Measurements from ENCODE around the gene MYOZ3. TPM values are rescaled to one million over a fixed set of nuclear protein-coding genes. Genes with fewer than 3 reads are reported as not detected.

The MYOZ3 gene
- total and polyA plus RNA-seq, 7 donors: 3.0 to 110 (median 29.7) TPM

- Histone ChIP-seq H3K4me1 (peaks cover 78% of the 10 kb centered on the region), H3K4me3 (no peak overlapping the region), H3K9me3 (no peaks in the 10 kb centered on the region), H3K36me3 (ENCODE audit: insufficient read depth in 1 of 2, low read depth in 1 of 2) (no peaks in the 10 kb centered on the region), H3K27ac (peak overlapping the region; percentile 89), H3K27me3 (ENCODE audit: insufficient read depth in 3 of 3, low read length in 2 of 3) (no peaks in the 10 kb centered on the region)
- no peak for ATAC-seq
- intact Hi-C loops (cut with DNase I): no loop called here
- no peak for TF ChIP-seq CTCF (IDR thresholded peaks at IDR 0.05)
- DNase-seq: no peak
- WGBS, 3 donors: 65 to 78% (median 66%) methylated on average over 6 of the region's 6 CpGs
Measured at GRCh38 chr5:150638488-150639376, 22.3 kb upstream of the MYOZ3 start.

DNA sequence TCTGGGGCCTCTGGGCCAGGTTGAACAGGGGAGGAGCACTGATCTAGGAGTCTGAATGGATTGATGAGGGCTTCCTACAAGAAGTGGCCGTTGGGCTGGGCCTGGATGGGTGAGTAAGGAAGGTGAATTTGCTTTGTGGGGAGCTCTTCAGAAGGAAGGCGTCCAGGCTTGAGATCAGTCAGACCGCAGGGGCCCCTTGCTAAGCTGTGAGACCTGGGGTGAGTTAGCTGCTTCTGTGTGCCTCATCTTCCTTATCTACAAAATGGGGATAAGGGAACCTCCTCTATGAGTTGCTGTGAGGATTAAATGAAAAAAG lies 21.7 kb upstream of the MYOZ3 start:
- Histone ChIP-seq H3K27me3 (ENCODE audit: insufficient read depth in 3 of 3, low read length in 2 of 3) (no peaks in the 10 kb centered on the region), H3K9me3 (no peaks in the 10 kb centered on the region), H3K27ac (peak overlapping the region; percentile 89), H3K4me1 (peaks cover 84% of the 10 kb centered on the region), H3K4me3 (no peak overlapping the region), H3K36me3 (ENCODE audit: insufficient read depth in 1 of 2, low read depth in 1 of 2) (no peaks in the 10 kb centered on the region)
- TF ChIP-seq CTCF (IDR thresholded peaks at IDR 0.05): no peak
- intact Hi-C loops (cut with DNase I): no loop called here
- ATAC-seq: no peak
- DNase-seq: no peak
- 82 to 91% (median 86%) methylated on average over 3 of the region's 3 CpGs for WGBS, 3 donors

DNA sequence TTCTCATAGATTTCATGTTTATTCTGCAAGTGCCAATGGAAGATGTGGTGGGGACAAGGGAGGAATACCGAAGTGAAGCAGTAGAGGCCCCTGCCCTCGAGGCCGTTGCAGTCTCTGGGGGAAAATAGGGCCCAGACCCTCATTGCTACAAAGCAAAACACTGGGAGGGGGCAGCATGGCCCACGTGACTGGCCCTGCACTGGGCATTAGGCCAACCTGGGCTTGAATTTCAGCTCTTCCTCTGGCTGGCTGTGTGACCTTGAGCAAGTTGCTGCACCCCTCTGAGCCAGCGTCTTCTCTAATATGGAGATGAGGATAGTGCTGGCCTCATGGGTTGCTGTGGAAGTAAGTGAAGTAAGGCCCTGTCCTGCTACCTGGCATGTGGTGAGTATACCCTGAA lies 21.3 kb upstream of the MYOZ3 start:
- peak in 1 of 2 donors; percentile 56 for DNase-seq
- no peaks in the 10 kb centered on the region for H3K27me3 ChIP-seq (ENCODE audit: insufficient read depth in 3 of 3, low read length in 2 of 3)
- intact Hi-C loops (cut with DNase I): no loop called here
- WGBS, 3 donors: 32 to 46% (median 33%) methylated on average over 5 of the region's 5 CpGs
- ATAC-seq: no peak
- peak overlapping the region; percentile 89 for H3K27ac ChIP-seq
- peaks cover 88% of the 10 kb centered on the region for H3K4me1 ChIP-seq
- H3K9me3 ChIP-seq: no peaks in the 10 kb centered on the region
- TF ChIP-seq CTCF (IDR thresholded peaks at IDR 0.05): no peak
- peak overlapping the region; percentile 49 for H3K4me3 ChIP-seq
- H3K36me3 ChIP-seq (ENCODE audit: insufficient read depth in 1 of 2, low read depth in 1 of 2): no peaks in the 10 kb centered on the region

DNA sequence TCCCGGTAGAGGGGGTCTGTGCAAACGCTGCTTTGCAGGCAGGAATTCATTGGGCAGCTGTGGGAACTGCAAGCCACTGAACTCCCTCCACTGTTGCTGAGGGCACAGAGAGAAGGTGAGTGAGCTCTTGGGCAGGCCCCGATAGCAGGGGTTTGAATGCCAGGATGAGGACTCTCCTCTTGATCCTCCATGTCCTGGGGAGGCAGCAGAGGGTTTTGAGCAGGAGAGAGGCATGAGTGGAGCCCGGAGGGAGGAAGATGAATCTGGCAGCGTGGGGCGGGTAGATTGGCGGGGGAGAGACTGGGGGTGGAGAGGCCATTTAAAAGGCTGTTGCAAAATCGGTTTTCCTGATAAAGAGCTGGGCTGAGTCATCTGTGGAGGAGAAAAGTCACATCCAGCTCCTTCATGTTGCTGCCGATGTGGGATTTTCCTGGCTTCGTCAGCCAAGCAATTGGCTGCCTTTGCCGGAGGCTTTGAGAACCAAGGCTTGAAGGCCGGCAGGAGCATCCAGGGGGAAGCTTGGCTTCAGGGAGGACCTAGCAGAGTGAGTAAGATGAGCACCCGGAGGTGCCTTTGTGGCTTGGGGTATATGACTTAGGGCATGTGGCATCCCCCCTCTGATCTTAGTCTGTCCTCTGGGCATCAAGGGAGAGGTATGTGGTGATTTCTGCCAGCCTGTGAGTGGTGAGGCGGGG lies 20.6 kb upstream of the MYOZ3 start, which contains the start of gene SYNPO:
Gene SYNPO (plus strand): TSS at position 350 of the 695 bp plus-strand sequence. CDS start 7,616 bp downstream, outside the sequence.
- ATAC-seq (peak; percentile 4 to 70 (median 55)), DNase-seq (peak; percentile 81 to 83)
- Histone ChIP-seq H3K27ac (peak within 1 kb of the TSS; percentile 89), H3K36me3 (ENCODE audit: insufficient read depth in 1 of 2, low read depth in 1 of 2) (no peaks in the 10 kb centered on the region), H3K4me3 (peak within 1 kb of the TSS; percentile 49), H3K9me3 (no peaks in the 10 kb centered on the region), H3K4me1 (peaks cover 89% of the 10 kb centered on the region), H3K27me3 (ENCODE audit: insufficient read depth in 3 of 3, low read length in 2 of 3) (no peaks in the 10 kb centered on the region)
- intact Hi-C loops (cut with DNase I): no loop called here
- TF ChIP-seq CTCF (IDR thresholded peaks at IDR 0.05): no peak
- 17 to 30% (median 22%) methylated on average over 14 of the region's 14 CpGs for WGBS, 3 donors
